Epithelial cell of proximal tubule (primary cell): ENCODE results near the gene ZFR. TPM values are rescaled to one million over a fixed set of nuclear protein-coding genes. Genes with fewer than 3 reads are reported as not detected.
A peak's percentile ranks its signal among the peaks of the same experiment; 100 is the strongest.

ENCODE experiments used
- DNase-seq: peaks from one replicate; pipeline ENCODE4 v3.0.0-alpha.2; 2011; ENCODE audit warnings: low read depth
- H3K4me3 ChIP-seq: 2 replicates; pipeline ENCODE4 v1.5.1; 2011; ENCODE audit warnings: low read depth, mild to moderate bottlenecking, low read length
- CTCF ChIP-seq: conservative IDR thresholded peaks from 2 replicates; pipeline ENCODE4 v1.5.1; 2012; ENCODE audit warnings: low read depth, mild to moderate bottlenecking, low read length
- total RNA-seq: library from RNA; depleted of rRNA; stranded (reverse); fragments of >200 nt; gene quantifications from 2 replicates; pipeline ENCODE4 v1.2.3, GENCODE V29; 2015

ZFR gene
- total RNA-seq, 1 donor from 2014 or later: 38.6 TPM

GRCh38 chr5:32479096-32479495, 34.6 kb upstream of the ZFR start:
- no peak for TF ChIP-seq CTCF
- DNase-seq: no peak
- H3K4me3 ChIP-seq: no peak overlapping the region

GRCh38 chr5:32476891-32477290, 32.4 kb upstream of the ZFR start:
- TF ChIP-seq CTCF: no peak
- no peak overlapping the region for H3K4me3 ChIP-seq
- DNase-seq: no peak

GRCh38 chr5:32475334-32476097, 31.0 kb upstream of the ZFR start:
- no peak for DNase-seq
- no peak for TF ChIP-seq CTCF
- no peak overlapping the region for H3K4me3 ChIP-seq

- H3K4me3 ChIP-seq: no peak overlapping the region
- no peak for TF ChIP-seq CTCF
- peak; percentile 25 for DNase-seq
Measured at GRCh38 chr5:32474209-32474854, 29.8 kb upstream of the ZFR start.

- TF ChIP-seq CTCF: no peak
- no peak overlapping the region for H3K4me3 ChIP-seq
- DNase-seq: no peak
Measured at GRCh38 chr5:32473072-32473471, 28.5 kb upstream of the ZFR start.

GRCh38 chr5:32471784-32472183, 27.2 kb upstream of the ZFR start:
- peak; percentile 23 for TF ChIP-seq CTCF
- DNase-seq: no peak
- H3K4me3 ChIP-seq: no peak overlapping the region
